Mesodermal cell (in vitro differentiated cells): ENCODE results near the gene RSF1.
A peak's percentile ranks its signal among the peaks of the same experiment; 100 is the strongest.

Source experiments
- H3K27ac ChIP-seq: 2 replicates; pipeline ENCODE4 v1.7.0; 2013; ENCODE audit warnings: mild to moderate bottlenecking, low read depth, low read length, moderate library complexity; ENCODE audit not compliant: severe bottlenecking
- H3K36me3 ChIP-seq: 2 replicates; pipeline ENCODE4 v1.7.1; 2013; ENCODE audit warnings: mild to moderate bottlenecking, low read length, moderate library complexity; ENCODE audit not compliant: control insufficient read depth, insufficient read depth
- H3K4me1 ChIP-seq: one replicate; pipeline ENCODE4 v1.7.1; 2013; ENCODE audit warnings: mild to moderate bottlenecking, low read length; ENCODE audit not compliant: insufficient read depth, control insufficient read depth, poor library complexity, severe bottlenecking
- H3K4me3 ChIP-seq: 2 replicates; pipeline ENCODE4 v1.7.0; 2013; ENCODE audit warnings: low read length, control low read depth, mild to moderate bottlenecking; ENCODE audit not compliant: insufficient read depth, poor library complexity, severe bottlenecking; ENCODE audit errors: extremely low read depth
- H3K9me3 ChIP-seq: 2 replicates; pipeline ENCODE4 v1.7.1; 2013; ENCODE audit warnings: mild to moderate bottlenecking, low read length, moderate library complexity; ENCODE audit not compliant: control insufficient read depth
- WGBS, 2 experiments: methylation state at CpG; one replicate each; pipeline ENCODE4 v1.1.5; 2013; ENCODE audit warnings: missing lambda C conversion rate in 2 of 2; ENCODE audit not compliant: insufficient coverage in 2 of 2; 5-methylcytosine and 5-hydroxymethylcytosine counted together

RSF1 gene

GRCh38 chr11:77779935-77780334, 40.6 kb downstream of the RSF1 start:
- Histone ChIP-seq H3K36me3 (peaks cover 2% of the 10 kb centered on the region), H3K4me3 (no peak overlapping the region)

DNA sequence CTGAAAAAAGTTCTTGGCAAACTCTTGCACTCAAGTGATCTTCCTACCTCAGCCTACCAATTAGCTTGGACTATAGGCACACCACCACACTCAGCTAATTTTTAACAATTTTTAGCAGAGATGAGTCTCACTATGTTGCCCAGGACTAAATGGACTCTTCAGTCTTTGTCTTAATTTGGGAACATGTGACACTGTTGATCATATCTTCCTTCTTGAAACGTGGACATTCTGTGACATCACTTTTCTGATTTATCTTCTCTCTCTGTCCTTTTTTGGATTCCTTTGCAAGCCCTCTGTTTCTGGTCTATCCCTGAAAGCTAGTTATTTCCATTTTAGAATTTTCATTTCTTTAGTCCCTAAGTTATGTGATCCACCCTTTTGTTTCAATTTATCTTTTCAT, 42.0 kb downstream of the RSF1 start:
- Histone ChIP-seq H3K4me1 (peaks cover 2% of the 10 kb centered on the region), H3K36me3 (peaks cover 2% of the 10 kb centered on the region), H3K9me3 (no peaks in the 10 kb centered on the region), H3K4me3 (no peak overlapping the region), H3K27ac (no peak overlapping the region)
- WGBS, 2 experiments = 100% methylated on average over 1 of the region's 1 CpG

More at GRCh38 chr11:77779935-77780334, 40.6 kb downstream of the RSF1 start:
- peaks cover 2% of the 10 kb centered on the region for H3K4me1 ChIP-seq
- no peak overlapping the region for H3K27ac ChIP-seq
- no peaks in the 10 kb centered on the region for H3K9me3 ChIP-seq

GRCh38 chr11:77778118-77778517, 42.4 kb downstream of the RSF1 start:
- H3K27ac ChIP-seq = no peak overlapping the region
- peaks cover 2% of the 10 kb centered on the region for H3K36me3 ChIP-seq
- H3K4me3 ChIP-seq = no peak overlapping the region
- H3K9me3 ChIP-seq = no peaks in the 10 kb centered on the region
- WGBS, 2 experiments = no CpG with 5 or more reads among the region's 1 CpG
- H3K4me1 ChIP-seq = peaks cover 2% of the 10 kb centered on the region

GRCh38 chr11:77776455-77776854, 44.1 kb downstream of the RSF1 start:
- no peaks in the 10 kb centered on the region for H3K9me3 ChIP-seq
- no peak overlapping the region for H3K4me3 ChIP-seq
- H3K36me3 ChIP-seq = peaks cover 2% of the 10 kb centered on the region
- no CpG with 5 or more reads among the region's 1 CpG for WGBS, 2 experiments
- no peak overlapping the region for H3K27ac ChIP-seq
- H3K4me1 ChIP-seq = peaks cover 13% of the 10 kb centered on the region

GRCh38 chr11:77775936-77776335, 44.6 kb downstream of the RSF1 start:
- H3K27ac ChIP-seq = peak overlapping the region; percentile 10
- H3K9me3 ChIP-seq = no peaks in the 10 kb centered on the region
- H3K36me3 ChIP-seq = peaks cover 2% of the 10 kb centered on the region
- peaks cover 17% of the 10 kb centered on the region for H3K4me1 ChIP-seq
- 100% methylated on average over 1 of the region's 2 CpGs; no CpG with 5 or more reads in 1 of the 2 experiments for WGBS, 2 experiments
- H3K4me3 ChIP-seq = no peak overlapping the region

DNA sequence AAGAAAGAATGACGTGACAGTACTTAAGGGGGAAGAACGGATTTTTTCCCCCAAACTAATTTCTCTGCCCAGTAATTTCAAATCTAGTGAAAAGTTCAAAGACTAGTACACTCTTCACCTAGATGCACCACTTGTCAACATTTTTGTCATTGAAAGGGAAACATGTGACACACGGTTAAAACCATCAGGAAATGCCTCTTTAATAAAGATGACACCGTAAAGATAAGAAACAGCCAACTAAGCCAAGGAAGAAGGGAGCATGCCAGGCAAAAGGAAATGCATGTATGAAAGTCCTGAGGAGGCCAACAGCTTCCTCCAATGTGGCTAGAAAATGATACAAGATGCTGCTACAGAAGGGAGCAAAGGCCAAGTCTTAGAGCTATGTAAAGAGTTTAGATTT, 49.4 kb downstream of the RSF1 start:
- WGBS, 2 experiments = 86 to 94% methylated on average over 4 of the region's 4 CpGs
- Histone ChIP-seq H3K4me1 (peaks cover 15% of the 10 kb centered on the region), H3K27ac (no peak overlapping the region), H3K36me3 (peaks cover 2% of the 10 kb centered on the region), H3K4me3 (no peak overlapping the region), H3K9me3 (no peaks in the 10 kb centered on the region)

GRCh38 chr11:77770629-77771028, 49.9 kb downstream of the RSF1 start:
- Histone ChIP-seq H3K4me1 (peaks cover 15% of the 10 kb centered on the region), H3K4me3 (no peak overlapping the region), H3K9me3 (no peaks in the 10 kb centered on the region), H3K36me3 (no peaks in the 10 kb centered on the region), H3K27ac (no peak overlapping the region)

- Histone ChIP-seq H3K4me1 (no peaks in the 10 kb centered on the region), H3K9me3 (no peaks in the 10 kb centered on the region), H3K4me3 (no peak overlapping the region), H3K27ac (no peak overlapping the region), H3K36me3 (peaks cover 38% of the 10 kb centered on the region)
Measured at GRCh38 chr11:77762426-77762825, 58.1 kb downstream of the RSF1 start.

- Histone ChIP-seq H3K27ac (no peak overlapping the region), H3K4me1 (no peaks in the 10 kb centered on the region), H3K9me3 (no peaks in the 10 kb centered on the region), H3K4me3 (no peak overlapping the region), H3K36me3 (peaks cover 39% of the 10 kb centered on the region)
- 90 to 100% methylated on average over 2 of the region's 3 CpGs for WGBS, 2 experiments
Measured at GRCh38 chr11:77761491-77761890, 59.0 kb downstream of the RSF1 start.

GRCh38 chr11:77758331-77758730, 62.2 kb downstream of the RSF1 start:
- WGBS, 2 experiments = no CpG with 5 or more reads among the region's 2 CpGs
- Histone ChIP-seq H3K36me3 (peaks cover 53% of the 10 kb centered on the region), H3K4me3 (no peak overlapping the region), H3K4me1 (no peaks in the 10 kb centered on the region), H3K27ac (no peak overlapping the region), H3K9me3 (no peaks in the 10 kb centered on the region)

GRCh38 chr11:77753230-77753629, 67.3 kb downstream of the RSF1 start:
- WGBS, 2 experiments = 56% methylated on average over 5 of the region's 5 CpGs; no CpG with 5 or more reads in 1 of the 2 experiments
- no peak overlapping the region for H3K4me3 ChIP-seq

GRCh38 chr11:77752516-77752915, 68.0 kb downstream of the RSF1 start:
- 40 to 47% methylated on average over 2 to 3 of the region's 3 CpGs for WGBS, 2 experiments
- Histone ChIP-seq H3K9me3 (no peaks in the 10 kb centered on the region), H3K27ac (no peak overlapping the region), H3K4me3 (no peak overlapping the region), H3K36me3 (peaks cover 33% of the 10 kb centered on the region), H3K4me1 (peaks cover 8% of the 10 kb centered on the region)

More at GRCh38 chr11:77753230-77753629, 67.3 kb downstream of the RSF1 start:
- peaks cover 38% of the 10 kb centered on the region for H3K36me3 ChIP-seq
- no peak overlapping the region for H3K27ac ChIP-seq
- H3K9me3 ChIP-seq = no peaks in the 10 kb centered on the region
- peaks cover 8% of the 10 kb centered on the region for H3K4me1 ChIP-seq
